BE2C (cell line): ENCODE data around the gene TEX22.
A peak's percentile ranks its signal among the peaks of the same experiment; 100 is the strongest.

Experiments used
- DNase-seq: peaks from one replicate; pipeline ENCODE4 v3.0.0-alpha.2; 2020
- H3K27me3 ChIP-seq: fragments of 250-450 bp; sonication (Bioruptor Pico); 2 replicates; pipeline ENCODE4 v1.5.1; 2020; ENCODE audit warnings: mild to moderate bottlenecking
- H3K36me3 ChIP-seq: fragments of 250-450 bp; sonication (Bioruptor Pico); 2 replicates; pipeline ENCODE4 v1.5.1; 2020; ENCODE audit warnings: mild to moderate bottlenecking
- H3K4me1 ChIP-seq: fragments of 250-450 bp; sonication (Bioruptor Pico); 2 replicates; pipeline ENCODE4 v1.5.1; 2020
- H3K4me3 ChIP-seq: 2 replicates; pipeline ENCODE4 v1.5.1; 2011; ENCODE audit warnings: low read depth, low read length
- H3K9me3 ChIP-seq: fragments of 250-450 bp; sonication (Bioruptor Pico); 2 replicates; pipeline ENCODE4 v1.5.1; 2020
- CTCF ChIP-seq: IDR thresholded peaks from 2 replicates; pipeline ENCODE4 v1.5.1; 2012; ENCODE audit warnings: mild to moderate bottlenecking, low read depth, low read length

Gene TEX22

DNA sequence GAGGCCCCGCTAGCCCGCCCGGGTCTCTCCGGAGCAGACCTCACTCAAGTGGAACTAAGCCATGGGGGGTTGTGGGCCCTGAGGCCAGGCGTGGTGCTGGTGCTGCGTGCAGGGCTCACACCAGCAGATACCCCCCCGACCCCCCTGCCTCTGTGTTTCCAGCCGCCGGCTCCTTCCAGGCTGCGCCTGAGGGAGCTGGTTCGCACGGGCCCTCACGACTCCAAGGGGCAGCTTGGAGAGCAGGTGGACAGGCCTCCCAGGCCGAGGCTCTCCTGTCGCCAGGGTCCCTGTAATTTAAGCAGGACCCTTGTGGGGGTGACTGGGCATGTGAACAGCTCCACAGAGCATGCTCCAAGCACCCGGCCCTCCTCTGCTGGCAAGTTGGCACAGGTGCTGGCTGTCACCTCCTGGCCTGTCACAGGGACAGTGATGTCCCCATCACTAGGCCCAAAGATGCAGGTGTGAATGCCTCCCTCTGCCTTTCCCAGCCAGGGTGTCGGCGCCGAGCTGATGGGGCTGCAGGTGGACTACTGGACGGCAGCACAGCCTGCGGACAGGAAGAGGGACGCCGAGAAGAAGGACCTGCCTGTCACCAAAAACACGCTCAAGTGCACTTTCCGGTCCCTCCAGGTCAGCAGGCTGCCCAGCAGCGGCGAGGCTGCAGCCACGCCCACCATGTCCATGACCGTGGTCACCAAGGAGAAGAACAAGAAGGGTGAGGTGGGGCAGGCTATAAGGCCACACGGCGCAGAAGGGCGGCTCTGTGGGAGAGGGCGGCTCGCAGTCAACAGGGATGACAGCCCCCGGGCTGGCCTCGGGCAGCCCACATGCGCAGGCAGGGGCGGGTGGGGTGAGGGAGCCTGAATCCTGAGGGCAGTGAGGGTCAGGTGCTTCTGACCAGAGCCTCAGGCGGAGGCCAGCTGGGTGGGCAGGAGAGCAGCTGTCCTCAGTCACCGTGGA lies 5.9 kb upstream of the TEX22 start:
- Histone ChIP-seq H3K4me3 (no peak overlapping the region), H3K36me3 (no peaks in the 10 kb centered on the region), H3K4me1 (no peaks in the 10 kb centered on the region; the same call in 1 of the 2 replicates), H3K9me3 (peaks cover 1% of the 10 kb centered on the region; the same call in 1 of the 2 replicates), H3K27me3 (no peaks in the 10 kb centered on the region)
- DNase-seq = peak; percentile 20
- TF ChIP-seq CTCF = no peak

DNA sequence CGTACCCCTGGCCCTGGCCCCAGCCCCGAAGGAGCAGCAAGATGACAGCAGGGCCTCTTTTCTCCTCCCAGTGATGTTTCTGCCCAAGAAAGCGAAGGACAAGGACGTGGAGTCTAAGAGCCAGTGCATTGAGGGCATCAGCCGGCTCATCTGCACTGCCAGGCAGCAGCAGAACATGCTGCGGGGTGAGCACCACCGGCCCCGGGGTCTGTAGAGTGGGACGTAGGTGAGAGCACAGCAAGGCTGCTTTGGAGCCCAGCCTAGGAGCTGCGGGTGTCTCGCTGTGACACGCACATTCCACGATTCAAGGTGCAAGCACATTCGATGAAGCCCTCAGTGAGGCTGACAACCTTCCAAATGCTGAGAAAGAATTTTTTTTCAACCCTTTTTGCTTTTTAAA lies 5.2 kb upstream of the TEX22 start:
- no peak for TF ChIP-seq CTCF
- Histone ChIP-seq H3K4me3 (no peak overlapping the region), H3K27me3 (no peaks in the 10 kb centered on the region), H3K4me1 (peaks cover 3% of the 10 kb centered on the region; the same call in 1 of the 2 replicates), H3K36me3 (no peaks in the 10 kb centered on the region), H3K9me3 (peaks cover 7% of the 10 kb centered on the region; the same call in 1 of the 2 replicates)
- DNase-seq = no peak

DNA sequence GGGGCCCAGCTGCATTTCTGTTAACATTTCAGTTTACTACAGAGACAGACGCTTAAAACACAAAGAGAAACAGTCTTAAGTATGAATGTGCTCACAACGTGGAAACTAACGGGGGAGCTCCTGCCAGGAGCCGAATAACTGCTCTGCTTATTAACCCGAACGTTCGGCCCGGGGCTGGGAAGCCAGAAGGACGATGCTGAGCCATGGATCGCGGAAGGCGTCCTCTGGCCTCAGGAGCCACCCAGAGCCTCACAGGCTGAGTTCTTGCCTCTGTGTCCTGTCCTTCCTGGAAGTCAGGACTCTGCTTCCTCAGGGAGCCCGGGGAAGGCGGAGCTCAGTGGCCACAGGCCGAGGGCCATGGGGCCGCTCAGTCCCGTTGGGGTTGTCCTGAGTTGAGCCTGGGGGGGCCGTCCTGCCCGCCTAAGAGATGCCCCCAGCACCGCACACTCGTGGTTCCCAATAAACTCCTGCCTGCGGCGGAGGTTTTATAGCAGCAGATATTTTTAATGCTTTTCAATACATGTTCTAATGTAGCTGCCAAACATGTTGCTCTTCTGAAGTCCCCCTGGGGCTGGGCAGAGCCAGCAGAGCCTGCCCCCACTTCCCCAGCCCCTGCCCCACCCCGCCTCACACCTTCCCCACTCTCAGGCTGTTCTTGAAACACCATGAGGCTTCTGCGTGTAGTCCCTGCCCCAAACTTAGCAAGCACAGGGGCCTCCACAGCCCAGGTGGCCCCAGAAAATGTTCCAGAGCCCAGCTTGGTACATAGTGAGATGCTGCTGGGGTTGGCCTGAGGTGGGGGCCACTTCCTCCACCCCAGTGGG lies 3.4 kb upstream of the TEX22 start:
- Histone ChIP-seq H3K36me3 (peaks cover 8% of the 10 kb centered on the region), H3K27me3 (no peaks in the 10 kb centered on the region), H3K4me3 (no peak overlapping the region), H3K4me1 (peaks cover 3% of the 10 kb centered on the region), H3K9me3 (peaks cover 14% of the 10 kb centered on the region; the same call in 1 of the 2 replicates)
- TF ChIP-seq CTCF = no peak
- DNase-seq = peak; percentile 6

DNA sequence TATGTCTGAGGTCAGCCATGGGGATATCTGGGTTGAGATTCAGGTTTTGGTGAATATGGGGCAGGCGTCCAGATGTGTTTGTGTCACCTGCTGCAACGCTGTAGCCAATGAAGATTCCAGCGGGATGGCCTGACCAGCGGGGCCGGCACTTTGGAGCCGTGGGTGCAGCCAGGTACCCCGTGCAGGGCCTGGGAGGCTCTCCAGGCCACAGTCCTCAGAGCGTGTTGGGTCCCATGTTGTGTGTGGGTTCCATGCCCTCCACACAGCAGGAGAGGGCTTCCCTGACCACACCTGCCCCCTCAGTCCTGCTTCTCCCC lies 2.8 kb upstream of the TEX22 start:
- Histone ChIP-seq H3K36me3 (peaks cover 13% of the 10 kb centered on the region), H3K27me3 (no peaks in the 10 kb centered on the region), H3K4me3 (no peak overlapping the region), H3K9me3 (peaks cover 14% of the 10 kb centered on the region; the same call in 1 of the 2 replicates), H3K4me1 (peaks cover 3% of the 10 kb centered on the region)
- TF ChIP-seq CTCF = no peak
- DNase-seq = no peak

DNA sequence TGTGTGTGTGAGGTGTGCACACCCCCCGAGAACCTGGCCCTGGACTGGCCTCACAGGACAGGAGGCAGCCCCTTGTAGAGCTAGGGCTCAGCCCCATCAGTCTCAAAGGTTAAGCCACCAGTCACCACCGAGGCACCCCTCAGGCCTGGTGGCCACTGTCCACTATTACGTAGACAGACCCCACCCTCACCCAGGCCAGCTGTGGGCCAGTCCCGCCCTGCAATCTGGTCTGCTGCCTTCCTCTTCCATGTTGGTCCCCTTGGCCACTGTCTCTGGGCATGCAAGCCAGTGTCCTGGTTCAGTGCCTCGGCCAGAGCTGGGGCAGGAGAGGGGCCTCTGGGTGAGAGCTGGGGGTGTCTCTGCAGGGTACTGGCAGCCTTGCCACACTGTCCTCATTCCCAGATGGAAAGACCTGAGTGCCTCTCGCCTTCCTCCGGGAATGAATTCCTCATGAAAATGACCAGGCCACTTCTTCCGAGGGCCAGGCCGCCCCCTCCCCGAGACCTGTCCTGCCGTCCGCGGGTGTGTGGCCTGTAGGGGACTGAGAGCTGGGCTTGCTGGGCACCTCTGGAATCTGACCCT lies 897 bp upstream of the TEX22 start:
- TF ChIP-seq CTCF = no peak
- H3K27me3 ChIP-seq = no peaks in the 10 kb centered on the region
- H3K4me3 ChIP-seq = peak overlapping the region; percentile 66
- H3K36me3 ChIP-seq = peaks cover 21% of the 10 kb centered on the region
- peaks cover 14% of the 10 kb centered on the region; the same call in 1 of the 2 replicates for H3K9me3 ChIP-seq
- peaks cover 3% of the 10 kb centered on the region for H3K4me1 ChIP-seq
- peak; percentile 8 for DNase-seq
